GM21447 (cell line): ENCODE measurements around the gene SLITRK1.

ENCODE experiments used
- ATAC-seq: cut with Tn5 transposase; IDR thresholded peaks from one replicate; pipeline ENCODE4 v1.9.1; 2021; ENCODE audit not compliant: unreplicated experiment

The SLITRK1 gene

GRCh38 chr13:83876546-83876945 lies 5.7 kb downstream of the SLITRK1 start:
- peak; percentile 86 for ATAC-seq

GRCh38 chr13:83867708-83868107 lies 14.6 kb downstream of the SLITRK1 start:
- no peak for ATAC-seq

- no peak for ATAC-seq
These were observed 16.8 kb downstream of the SLITRK1 start for GRCh38 chr13:83865161-83866137.

- ATAC-seq = no peak
These were observed 28.5 kb downstream of the SLITRK1 start for GRCh38 chr13:83853771-83854170.

- ATAC-seq = no peak
These were observed 37.2 kb downstream of the SLITRK1 start for GRCh38 chr13:83845106-83845505.

GRCh38 chr13:83839146-83839545 lies 43.1 kb downstream of the SLITRK1 start:
- ATAC-seq = no peak

- ATAC-seq = no peak
These were observed 50.5 kb downstream of the SLITRK1 start for GRCh38 chr13:83831796-83832195.

GRCh38 chr13:83829810-83830209 lies 52.5 kb downstream of the SLITRK1 start:
- no peak for ATAC-seq

GRCh38 chr13:83827338-83827737 lies 54.9 kb downstream of the SLITRK1 start:
- no peak for ATAC-seq
